ENCODE data around the gene GNS. TPM values are rescaled to one million over a fixed set of nuclear protein-coding genes. Genes with fewer than 3 reads are reported as not detected.

GNS gene
- total and polyA plus RNA-seq, 2 of the 13 experiments (the other 11 are each of a cell fraction or from before 2014, with no cell fraction given), result 49.8 to 51.0 TPM

GRCh38 chr12:64739778-64740177 lies 19.4 kb downstream of the GNS start (continued):
- peak; percentile 89 for TF ChIP-seq ZBTB40 (IDR thresholded peaks at IDR 0.05)
- peak; percentile 96 for TF ChIP-seq ZBTB40 (CRISPR knock-in tag; IDR thresholded peaks at IDR 0.05)
- TF ChIP-seq RNF219 (CRISPR knock-in tag; IDR thresholded peaks at IDR 0.05), result no peak
- TF ChIP-seq CSRNP1 (CRISPR knock-in tag; IDR thresholded peaks at IDR 0.05), result no peak
- no peak for TF ChIP-seq ZNF782 (CRISPR knock-in tag; IDR thresholded peaks at IDR 0.05; ENCODE audit: borderline replicate concordance)
- TF ChIP-seq SP5 (CRISPR knock-in tag; IDR thresholded peaks at IDR 0.05; ENCODE audit: borderline replicate concordance, low read depth), result no peak
- TF ChIP-seq IRX3 (CRISPR knock-in tag; IDR thresholded peaks at IDR 0.05; ENCODE audit: borderline replicate concordance, low read depth), result no peak

All from HepG2 (cell line).